GM18519 (cell line): ENCODE measurements around the gene PPP3CA.
"Not testable (repeated sequence)": the region's sequence is repeated elsewhere in the genome, so short reads cannot be mapped to it uniquely, and the experiment has no call there.

Experiments used
- ATAC-seq: cut with Tn5 transposase; IDR thresholded peaks from one replicate; pipeline ENCODE4 v1.9.1; 2021; ENCODE audit warnings: mild to moderate bottlenecking, moderate library complexity; ENCODE audit not compliant: unreplicated experiment, low FRiP score

The PPP3CA gene

GRCh38 chr4:101025755-101026154 is 321.6 kb downstream of the PPP3CA start:
- no peak for ATAC-seq

GRCh38 chr4:101022151-101023024 is 324.9 kb downstream of the PPP3CA start:
- no peak for ATAC-seq

GRCh38 chr4:101020956-101021355 is 326.4 kb downstream of the PPP3CA start:
- peak; percentile 76 for ATAC-seq

GRCh38 chr4:101019941-101020401 is 327.4 kb downstream of the PPP3CA start:
- ATAC-seq = no peak

- no peak for ATAC-seq
Measured at GRCh38 chr4:101019313-101019712, 328.0 kb downstream of the PPP3CA start.

- peak; percentile 57 for ATAC-seq
Measured at GRCh38 chr4:101018836-101019235, 328.5 kb downstream of the PPP3CA start.

GRCh38 chr4:101014417-101014816 is 332.9 kb downstream of the PPP3CA start:
- peak; percentile 45 for ATAC-seq

GRCh38 chr4:101010987-101011386 is 336.3 kb downstream of the PPP3CA start:
- no peak for ATAC-seq

GRCh38 chr4:101009471-101009870 is 337.9 kb downstream of the PPP3CA start:
- peak; percentile 34 for ATAC-seq

GRCh38 chr4:101008503-101008902 is 338.8 kb downstream of the PPP3CA start:
- no peak for ATAC-seq

- ATAC-seq = no peak
Measured at GRCh38 chr4:101005659-101006058, 341.7 kb downstream of the PPP3CA start.

- ATAC-seq = no peak
Measured at GRCh38 chr4:101000496-101000895, 346.8 kb downstream of the PPP3CA start.

- ATAC-seq = no peak
Measured at GRCh38 chr4:100995671-100996070, 351.7 kb downstream of the PPP3CA start.

- ATAC-seq = not testable (repeated sequence)
Measured at GRCh38 chr4:100995002-100995401, 352.3 kb downstream of the PPP3CA start.

GRCh38 chr4:100991332-100992069 is 355.8 kb downstream of the PPP3CA start:
- ATAC-seq = not testable (repeated sequence)

- ATAC-seq = no peak
Measured at GRCh38 chr4:100989401-100989800, 357.9 kb downstream of the PPP3CA start.

- no peak for ATAC-seq
Measured at GRCh38 chr4:100988876-100989275, 358.4 kb downstream of the PPP3CA start.

GRCh38 chr4:100986360-100986868 is 360.9 kb downstream of the PPP3CA start:
- ATAC-seq = no peak

GRCh38 chr4:100985576-100985975 is 361.8 kb downstream of the PPP3CA start:
- ATAC-seq = no peak

- ATAC-seq = no peak
Measured at GRCh38 chr4:100984901-100985300, 362.4 kb downstream of the PPP3CA start.

GRCh38 chr4:100983426-100983825 is 363.9 kb downstream of the PPP3CA start:
- no peak for ATAC-seq
